Colonic mucosa (tissue), 4 donors: ENCODE results near the gene PLAAT2. TPM values are rescaled to one million over a fixed set of nuclear protein-coding genes. Genes with fewer than 3 reads are reported as not detected.
A peak's percentile ranks its signal among the peaks of the same experiment; 100 is the strongest.

Experiments used
- DNase-seq: peaks from one replicate; pipeline ENCODE4 v3.0.0-alpha.2; 2020
- H3K27ac ChIP-seq: fragments of 200-600 bp; one replicate; pipeline ENCODE4 v1.8.0; 2021
- H3K27me3 ChIP-seq: fragments of 200-600 bp; one replicate; pipeline ENCODE4 v1.8.0; 2021
- H3K36me3 ChIP-seq: fragments of 200-600 bp; one replicate; pipeline ENCODE4 v1.8.0; 2021
- H3K4me1 ChIP-seq: fragments of 200-600 bp; one replicate; pipeline ENCODE4 v1.8.0; 2021; ENCODE audit warnings: mild to moderate bottlenecking
- H3K4me3 ChIP-seq: fragments of 200-600 bp; one replicate; pipeline ENCODE4 v1.8.0; 2021
- H3K9ac ChIP-seq, 2 donors: one replicate each; pipeline ENCODE4 v1.7.0; 2013; ENCODE audit warnings: control low read depth in 2 of 2, low read depth in 2 of 2, low read length in 2 of 2
- H3K9me3 ChIP-seq: fragments of 200-600 bp; one replicate; pipeline ENCODE4 v1.8.0; 2021
- intact Hi-C: fragments of 100-400 bp; cut with DNase I; formaldehyde crosslinking; loops from one replicate; pipeline ENCODE4 v1.14.1; 2022
- total RNA-seq, 2 donors: library from RNA; stranded (reverse); fragmentation: NEBNext Ultra II Directional in 1 of 2; extraction: Animal tissue kit (Norgen Biotek cat#: 25700) in 1 of 2; gene quantifications; one replicate each; pipeline ENCODE4 v1.2.1, GENCODE V29; 2021
- TF ChIP-seq, protein P1 (sequence below): fragments of 200-600 bp; IDR thresholded peaks from one replicate; pipeline ENCODE4 v1.8.0; 2022; ENCODE audit warnings: antibody characterized with exemption, mild to moderate bottlenecking
- donor health status: healthy.
- donor health status: DM: no; HTN: no; CAD: no.
- donor health status: DM: no; HTN: no; CAD: no.

Gene PLAAT2
- total RNA-seq: 10 to 100 TPM in 1 of 2 donors, 1 to 10 TPM in 1; 1.9 to 11.1 TPM

GRCh38 chr11:63563201-63564055, at the start of gene PLAAT2:
Gene PLAAT2 (minus strand): TSS chr11:63563379. CDS start chr11:63563324, 55 bp downstream.
- intact Hi-C loops: no loop called here
- H3K4me1 ChIP-seq: peaks cover 26% of the 10 kb centered on the region
- peak within 1 kb of the TSS in 1 of 2 donors; percentile 12 for H3K9ac ChIP-seq
- peak within 1 kb of the TSS; percentile 91 for H3K27ac ChIP-seq
- TF ChIP-seq, protein P1, sequence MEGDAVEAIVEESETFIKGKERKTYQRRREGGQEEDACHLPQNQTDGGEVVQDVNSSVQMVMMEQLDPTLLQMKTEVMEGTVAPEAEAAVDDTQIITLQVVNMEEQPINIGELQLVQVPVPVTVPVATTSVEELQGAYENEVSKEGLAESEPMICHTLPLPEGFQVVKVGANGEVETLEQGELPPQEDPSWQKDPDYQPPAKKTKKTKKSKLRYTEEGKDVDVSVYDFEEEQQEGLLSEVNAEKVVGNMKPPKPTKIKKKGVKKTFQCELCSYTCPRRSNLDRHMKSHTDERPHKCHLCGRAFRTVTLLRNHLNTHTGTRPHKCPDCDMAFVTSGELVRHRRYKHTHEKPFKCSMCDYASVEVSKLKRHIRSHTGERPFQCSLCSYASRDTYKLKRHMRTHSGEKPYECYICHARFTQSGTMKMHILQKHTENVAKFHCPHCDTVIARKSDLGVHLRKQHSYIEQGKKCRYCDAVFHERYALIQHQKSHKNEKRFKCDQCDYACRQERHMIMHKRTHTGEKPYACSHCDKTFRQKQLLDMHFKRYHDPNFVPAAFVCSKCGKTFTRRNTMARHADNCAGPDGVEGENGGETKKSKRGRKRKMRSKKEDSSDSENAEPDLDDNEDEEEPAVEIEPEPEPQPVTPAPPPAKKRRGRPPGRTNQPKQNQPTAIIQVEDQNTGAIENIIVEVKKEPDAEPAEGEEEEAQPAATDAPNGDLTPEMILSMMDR: no peak
- no peaks in the 10 kb centered on the region for H3K36me3 ChIP-seq
- no peak within 1 kb of the TSS for H3K4me3 ChIP-seq
- H3K9me3 ChIP-seq: no peaks in the 10 kb centered on the region
- no peaks in the 10 kb centered on the region for H3K27me3 ChIP-seq
- peak; percentile 18 for DNase-seq

GRCh38 chr11:63612181-63612580, 49.0 kb upstream of the PLAAT2 start:
- DNase-seq: no peak
- intact Hi-C loops: no loop called here
- Histone ChIP-seq H3K4me3 (no peak overlapping the region), H3K9ac (no peak overlapping the region), H3K27me3 (no peaks in the 10 kb centered on the region), H3K4me1 (peaks cover 6% of the 10 kb centered on the region), H3K36me3 (no peaks in the 10 kb centered on the region), H3K9me3 (no peaks in the 10 kb centered on the region), H3K27ac (no peak overlapping the region)
- TF ChIP-seq, protein P1: no peak

DNA sequence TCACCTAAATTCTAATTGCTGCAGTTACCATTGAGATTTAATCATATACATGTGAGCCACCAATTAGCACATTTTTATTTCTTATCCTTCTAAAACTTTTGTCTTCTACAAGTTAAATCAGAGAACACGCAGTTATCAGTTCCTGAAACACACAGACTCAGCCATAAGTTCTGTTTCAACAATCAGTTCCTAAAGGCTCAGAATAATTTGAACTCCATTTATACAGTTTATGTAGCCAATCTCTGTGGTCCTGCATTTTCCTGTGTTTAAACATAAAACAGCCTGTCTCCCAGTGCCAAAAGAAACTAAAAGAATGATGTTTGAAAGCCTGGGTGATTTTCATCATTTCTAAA, 48.2 kb upstream of the PLAAT2 start:
- peaks cover 6% of the 10 kb centered on the region for H3K4me1 ChIP-seq
- H3K27me3 ChIP-seq: no peaks in the 10 kb centered on the region
- no peaks in the 10 kb centered on the region for H3K36me3 ChIP-seq
- H3K9ac ChIP-seq: no peak overlapping the region
- no peak overlapping the region for H3K27ac ChIP-seq
- intact Hi-C loops: no loop called here
- TF ChIP-seq, protein P1: no peak
- H3K9me3 ChIP-seq: no peaks in the 10 kb centered on the region
- no peak overlapping the region for H3K4me3 ChIP-seq
- no peak for DNase-seq

DNA sequence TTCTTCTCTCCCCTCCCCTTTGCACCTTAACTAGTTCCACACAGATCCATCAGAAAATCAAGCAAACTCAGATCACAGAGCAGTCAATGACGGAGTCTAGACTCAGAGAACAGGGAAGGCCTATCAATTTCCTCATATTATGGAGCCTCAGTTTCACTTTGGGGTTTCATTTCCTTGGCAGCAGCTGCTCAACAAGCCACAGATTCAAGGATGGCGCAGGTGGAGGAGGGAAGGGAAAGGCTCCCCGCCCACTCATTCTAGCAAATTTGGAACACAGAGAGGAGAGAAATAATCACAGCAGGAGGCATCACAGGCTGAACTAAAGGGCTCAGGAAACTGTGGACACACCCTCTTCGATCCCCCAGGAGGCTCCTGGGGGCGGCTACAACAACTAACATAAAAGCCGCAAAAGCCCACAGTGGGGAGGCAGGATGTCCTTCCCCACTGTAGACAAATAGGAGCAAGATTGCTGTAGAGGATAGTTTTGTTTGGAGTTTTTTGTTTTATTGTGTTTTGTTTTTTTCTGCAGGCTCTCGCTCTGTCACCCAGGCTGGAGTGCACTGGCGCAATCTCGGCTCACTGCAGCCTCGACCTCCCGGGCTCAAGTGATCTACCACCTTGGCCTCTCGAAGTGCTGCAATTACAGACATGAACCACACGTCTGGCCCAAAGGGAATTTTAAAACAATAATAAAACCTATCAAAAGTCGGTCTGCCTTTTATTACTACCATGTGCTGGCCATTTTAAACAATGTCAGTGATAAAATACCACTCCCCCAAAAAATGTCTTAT, 47.6 kb upstream of the PLAAT2 start:
- H3K9me3 ChIP-seq: no peaks in the 10 kb centered on the region
- H3K4me1 ChIP-seq: peaks cover 6% of the 10 kb centered on the region
- TF ChIP-seq, protein P1: no peak
- DNase-seq: no peak
- no peak overlapping the region for H3K27ac ChIP-seq
- H3K27me3 ChIP-seq: no peaks in the 10 kb centered on the region
- H3K9ac ChIP-seq: peak overlapping the region in 1 of 2 donors; percentile 16
- intact Hi-C loops: no loop called here
- no peak overlapping the region for H3K4me3 ChIP-seq
- no peaks in the 10 kb centered on the region for H3K36me3 ChIP-seq

GRCh38 chr11:63609971-63610580, 46.9 kb upstream of the PLAAT2 start:
- peak overlapping the region in 1 of 2 donors; percentile 16 for H3K9ac ChIP-seq
- H3K9me3 ChIP-seq: no peaks in the 10 kb centered on the region
- peaks cover 6% of the 10 kb centered on the region for H3K4me1 ChIP-seq
- no peak overlapping the region for H3K4me3 ChIP-seq
- TF ChIP-seq, protein P1: no peak
- no peak overlapping the region for H3K27ac ChIP-seq
- H3K36me3 ChIP-seq: no peaks in the 10 kb centered on the region
- no peaks in the 10 kb centered on the region for H3K27me3 ChIP-seq
- intact Hi-C loops: no loop called here
- DNase-seq: no peak
